ENCODE measurements around the gene ZC3H7A.

Gene ZC3H7A, protein sequence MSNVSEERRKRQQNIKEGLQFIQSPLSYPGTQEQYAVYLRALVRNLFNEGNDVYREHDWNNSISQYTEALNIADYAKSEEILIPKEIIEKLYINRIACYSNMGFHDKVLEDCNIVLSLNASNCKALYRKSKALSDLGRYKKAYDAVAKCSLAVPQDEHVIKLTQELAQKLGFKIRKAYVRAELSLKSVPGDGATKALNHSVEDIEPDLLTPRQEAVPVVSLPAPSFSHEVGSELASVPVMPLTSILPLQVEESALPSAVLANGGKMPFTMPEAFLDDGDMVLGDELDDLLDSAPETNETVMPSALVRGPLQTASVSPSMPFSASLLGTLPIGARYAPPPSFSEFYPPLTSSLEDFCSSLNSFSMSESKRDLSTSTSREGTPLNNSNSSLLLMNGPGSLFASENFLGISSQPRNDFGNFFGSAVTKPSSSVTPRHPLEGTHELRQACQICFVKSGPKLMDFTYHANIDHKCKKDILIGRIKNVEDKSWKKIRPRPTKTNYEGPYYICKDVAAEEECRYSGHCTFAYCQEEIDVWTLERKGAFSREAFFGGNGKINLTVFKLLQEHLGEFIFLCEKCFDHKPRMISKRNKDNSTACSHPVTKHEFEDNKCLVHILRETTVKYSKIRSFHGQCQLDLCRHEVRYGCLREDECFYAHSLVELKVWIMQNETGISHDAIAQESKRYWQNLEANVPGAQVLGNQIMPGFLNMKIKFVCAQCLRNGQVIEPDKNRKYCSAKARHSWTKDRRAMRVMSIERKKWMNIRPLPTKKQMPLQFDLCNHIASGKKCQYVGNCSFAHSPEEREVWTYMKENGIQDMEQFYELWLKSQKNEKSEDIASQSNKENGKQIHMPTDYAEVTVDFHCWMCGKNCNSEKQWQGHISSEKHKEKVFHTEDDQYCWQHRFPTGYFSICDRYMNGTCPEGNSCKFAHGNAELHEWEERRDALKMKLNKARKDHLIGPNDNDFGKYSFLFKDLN

GRCh38 chr16:11797166-11797956, at the start of gene ZC3H7A:
ZC3H7A (minus strand) TSS chr16:11797258; CDS start chr16:11782354, 14,904 bp downstream.
- H3K4me3 ChIP-seq (replicated peaks in 1 of 2; ENCODE audit: low read depth in 2 of 2, low read length in 2 of 2): peak within 1 kb of the TSS; percentile 76 to 97
- DNase-seq (ENCODE audit: low read depth in 2 of 2): peak; percentile 98 to 99
- TF ChIP-seq CTCF (IDR thresholded peaks at IDR 0.05; ENCODE audit: low read depth, low read length): peak; percentile 22

DNA sequence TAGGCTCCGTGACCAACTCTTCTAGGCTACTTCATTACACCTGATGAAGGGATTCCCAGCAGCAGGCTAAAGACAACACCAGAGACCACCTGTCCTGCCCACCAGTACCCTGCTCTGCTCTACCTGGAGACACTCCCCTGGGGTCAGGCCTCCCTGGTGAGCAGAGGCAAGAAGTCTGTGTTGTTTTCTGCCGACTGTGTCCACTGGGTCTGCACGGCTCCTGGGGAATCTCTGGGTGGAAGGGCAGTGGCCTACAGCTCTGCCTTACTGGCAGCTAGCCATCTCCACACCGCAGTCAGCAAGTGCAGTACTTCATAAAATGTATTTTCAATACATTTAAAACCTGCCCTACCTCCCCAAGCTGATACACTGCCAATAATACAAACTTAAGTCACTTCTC, 47.4 kb upstream of the ZC3H7A start:
- no peak for TF ChIP-seq CTCF (IDR thresholded peaks at IDR 0.05; ENCODE audit: low read depth, low read length)
- DNase-seq (ENCODE audit: low read depth in 2 of 2): no peak
- no peak overlapping the region for H3K4me3 ChIP-seq (replicated peaks in 1 of 2; ENCODE audit: low read depth in 2 of 2, low read length in 2 of 2)

DNA sequence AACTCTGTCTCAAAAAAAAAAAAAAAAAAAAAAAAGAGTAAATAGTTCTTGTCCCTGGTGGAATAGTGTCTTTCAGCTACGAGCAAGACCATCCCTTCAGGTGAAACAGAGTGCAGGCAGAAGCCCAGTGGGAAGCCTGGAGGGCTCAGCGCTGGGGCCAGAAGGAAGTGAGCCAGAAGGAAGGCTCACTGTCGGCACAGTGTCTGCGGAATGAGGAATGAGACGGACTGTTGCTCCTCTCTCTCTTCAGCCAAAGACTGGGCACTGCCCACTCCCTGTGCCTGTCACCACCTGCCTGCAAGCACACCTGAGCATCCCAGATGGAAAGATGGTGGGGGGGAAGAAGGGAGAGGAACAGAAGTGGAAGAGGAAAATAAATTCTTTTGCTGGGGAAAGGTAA, 46.8 kb upstream of the ZC3H7A start:
- no peak overlapping the region for H3K4me3 ChIP-seq (replicated peaks in 1 of 2; ENCODE audit: low read depth in 2 of 2, low read length in 2 of 2)
- no peak for TF ChIP-seq CTCF (IDR thresholded peaks at IDR 0.05; ENCODE audit: low read depth, low read length)
- no peak for DNase-seq (ENCODE audit: low read depth in 2 of 2)

DNA sequence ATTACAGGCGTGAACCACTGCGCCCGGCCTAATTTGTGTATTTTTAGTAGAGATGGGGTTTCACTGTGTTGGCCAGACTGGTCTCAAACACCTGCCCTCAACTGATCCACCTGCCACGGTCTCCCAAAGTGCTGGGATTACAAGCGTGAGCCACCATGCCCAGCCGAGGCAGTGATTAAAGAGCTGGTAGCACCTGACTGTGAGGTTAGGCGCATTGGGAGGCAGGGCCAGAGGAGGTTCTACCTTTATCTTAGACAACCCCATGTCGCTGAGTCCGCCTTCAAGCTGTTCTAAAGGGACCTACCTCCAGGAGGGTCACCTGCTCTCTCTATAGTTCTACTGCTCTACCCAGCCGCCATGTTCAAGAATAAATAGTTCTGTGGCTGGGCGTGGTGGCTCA, 46.1 kb upstream of the ZC3H7A start:
- DNase-seq (ENCODE audit: low read depth in 2 of 2): no peak
- TF ChIP-seq CTCF (IDR thresholded peaks at IDR 0.05; ENCODE audit: low read depth, low read length): no peak

GRCh38 chr16:11841026-11841425, 44.0 kb upstream of the ZC3H7A start:
- no peak for DNase-seq (ENCODE audit: low read depth in 2 of 2)
- H3K4me3 ChIP-seq (replicated peaks in 1 of 2; ENCODE audit: low read depth in 2 of 2, low read length in 2 of 2): no peak overlapping the region
- no peak for TF ChIP-seq CTCF (IDR thresholded peaks at IDR 0.05; ENCODE audit: low read depth, low read length)

More for the DNA sequence above, 46.1 kb upstream of the ZC3H7A start:
- H3K4me3 ChIP-seq (replicated peaks in 1 of 2; ENCODE audit: low read depth in 2 of 2, low read length in 2 of 2): no peak overlapping the region

- no peak for TF ChIP-seq CTCF (IDR thresholded peaks at IDR 0.05; ENCODE audit: low read depth, low read length)
- no peak overlapping the region for H3K4me3 ChIP-seq (replicated peaks in 1 of 2; ENCODE audit: low read depth in 2 of 2, low read length in 2 of 2)
- DNase-seq (ENCODE audit: low read depth in 2 of 2): peak; percentile 51 to 84
Observed at GRCh38 chr16:11836650-11837244, 39.7 kb upstream of the ZC3H7A start.
